ENCODE data around the gene NUDT3.

The NUDT3 gene

GRCh38 chr6:34230653-34231371 lies 161.7 kb downstream of the NUDT3 start:
- Mint-ChIP-seq H3K9me3 (no peaks in the 10 kb centered on the region), H3K27me3 (ENCODE audit: low read depth) (no peaks in the 10 kb centered on the region), H3K27ac (no peak overlapping the region), H3K4me3 (no peak overlapping the region), H3K36me3 (ENCODE audit: low read depth) (no peaks in the 10 kb centered on the region), H3K4me1 (ENCODE audit: low read depth) (peaks cover 14% of the 10 kb centered on the region)

- no peaks in the 10 kb centered on the region for H3K9me3 Mint-ChIP-seq
- peaks cover 18% of the 10 kb centered on the region for H3K4me1 Mint-ChIP-seq (ENCODE audit: low read depth)
- no peak overlapping the region for H3K27ac Mint-ChIP-seq
- H3K36me3 Mint-ChIP-seq (ENCODE audit: low read depth), result no peaks in the 10 kb centered on the region
- no peaks in the 10 kb centered on the region for H3K27me3 Mint-ChIP-seq (ENCODE audit: low read depth)
- H3K4me3 Mint-ChIP-seq, result no peak overlapping the region
Measured at GRCh38 chr6:34229877-34230276, 162.6 kb downstream of the NUDT3 start.
